HUES6 (cell line): ENCODE results near the gene THSD7B.
"Not testable (repeated sequence)": the region's sequence is repeated elsewhere in the genome, so short reads cannot be mapped to it uniquely, and the experiment has no call there.

Experiments
- H3K27ac ChIP-seq: 2 replicates; pipeline ENCODE4 v1.7.0; 2013; ENCODE audit warnings: low read depth, mild to moderate bottlenecking, low read length, inconsistent platforms
- H3K27me3 ChIP-seq: 2 replicates; pipeline ENCODE4 v1.6.1; 2013; ENCODE audit warnings: low read length; ENCODE audit not compliant: control insufficient read depth, insufficient read depth
- H3K36me3 ChIP-seq: 2 replicates; pipeline ENCODE4 v1.6.1; 2013; ENCODE audit warnings: low read length; ENCODE audit not compliant: control insufficient read depth, insufficient read depth
- H3K4me1 ChIP-seq: 2 replicates; pipeline ENCODE4 v1.6.1; 2013; ENCODE audit warnings: low read length; ENCODE audit not compliant: control insufficient read depth, insufficient read depth
- H3K4me3 ChIP-seq: 2 replicates; pipeline ENCODE4 v1.5.1; 2013; ENCODE audit warnings: low read depth, low read length
- H3K9ac ChIP-seq: one replicate; pipeline ENCODE4 v1.6.1; 2013; ENCODE audit warnings: mild to moderate bottlenecking, low read length
- H3K9me3 ChIP-seq: 2 replicates; pipeline ENCODE4 v1.6.1; 2013; ENCODE audit warnings: low read depth, low read length; ENCODE audit not compliant: control insufficient read depth, insufficient read depth

Gene THSD7B

DNA sequence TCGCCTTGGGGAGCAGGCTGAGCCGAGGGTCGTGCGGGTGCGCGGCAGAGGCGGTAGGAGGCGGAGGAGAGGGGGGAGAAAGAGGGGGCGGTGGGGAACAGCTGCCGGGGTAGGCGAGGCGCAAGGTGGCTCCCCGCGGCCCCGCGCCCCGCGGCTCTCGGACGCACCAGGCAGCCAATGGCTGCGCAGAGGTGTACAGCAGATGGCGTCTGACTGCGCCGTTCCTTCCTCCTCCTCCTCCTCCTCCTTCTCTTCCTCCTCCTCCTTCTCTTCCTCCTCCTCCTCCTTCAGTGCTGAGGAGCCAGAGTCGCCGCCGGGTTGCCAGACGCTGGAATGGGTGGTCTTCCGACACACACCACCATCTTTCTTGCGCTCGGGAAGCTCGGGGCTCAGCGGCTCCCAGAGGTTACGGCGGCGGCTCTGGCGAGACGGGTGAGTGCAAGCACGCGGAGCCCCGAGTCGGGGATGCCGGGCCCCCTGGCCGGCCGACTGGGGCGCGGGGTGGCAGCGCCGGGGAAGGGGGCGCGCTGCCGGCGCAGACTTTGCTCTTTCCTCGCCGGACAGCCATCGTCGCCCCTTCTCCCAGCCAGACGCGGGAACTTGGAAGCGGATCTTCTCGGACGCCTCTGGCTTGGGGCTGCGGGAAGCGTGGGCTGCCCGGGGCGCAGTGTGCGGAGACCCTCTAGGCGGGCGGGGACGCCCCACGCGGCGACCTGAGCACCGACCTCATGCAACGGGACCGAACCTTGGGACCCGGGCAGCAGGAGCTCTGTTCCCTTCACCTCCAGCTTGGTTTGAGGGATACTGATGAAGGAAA is at the start of gene THSD7B:
Gene THSD7B (plus strand): TSS at position 290 of the 817 bp plus-strand sequence. CDS start 116,634 bp downstream, outside the sequence.
- peak within 1 kb of the TSS; percentile 89 for H3K4me3 ChIP-seq
- H3K9ac ChIP-seq = no peak within 1 kb of the TSS
- H3K27me3 ChIP-seq = peaks cover 97% of the 10 kb centered on the region

GRCh38 chr2:136718273-136718672 is 47.1 kb upstream of the THSD7B start:
- Histone ChIP-seq H3K9ac (no peak overlapping the region), H3K9me3 (no peaks in the 10 kb centered on the region), H3K27ac (no peak overlapping the region), H3K4me1 (no peaks in the 10 kb centered on the region), H3K27me3 (no peaks in the 10 kb centered on the region), H3K36me3 (no peaks in the 10 kb centered on the region), H3K4me3 (no peak overlapping the region)

More for the DNA sequence above, at the start of gene THSD7B:
- Histone ChIP-seq H3K36me3 (no peaks in the 10 kb centered on the region), H3K9me3 (no peaks in the 10 kb centered on the region), H3K27ac (no peak within 1 kb of the TSS), H3K4me1 (peaks cover 4% of the 10 kb centered on the region; the same call in 1 of the 2 replicates)

DNA sequence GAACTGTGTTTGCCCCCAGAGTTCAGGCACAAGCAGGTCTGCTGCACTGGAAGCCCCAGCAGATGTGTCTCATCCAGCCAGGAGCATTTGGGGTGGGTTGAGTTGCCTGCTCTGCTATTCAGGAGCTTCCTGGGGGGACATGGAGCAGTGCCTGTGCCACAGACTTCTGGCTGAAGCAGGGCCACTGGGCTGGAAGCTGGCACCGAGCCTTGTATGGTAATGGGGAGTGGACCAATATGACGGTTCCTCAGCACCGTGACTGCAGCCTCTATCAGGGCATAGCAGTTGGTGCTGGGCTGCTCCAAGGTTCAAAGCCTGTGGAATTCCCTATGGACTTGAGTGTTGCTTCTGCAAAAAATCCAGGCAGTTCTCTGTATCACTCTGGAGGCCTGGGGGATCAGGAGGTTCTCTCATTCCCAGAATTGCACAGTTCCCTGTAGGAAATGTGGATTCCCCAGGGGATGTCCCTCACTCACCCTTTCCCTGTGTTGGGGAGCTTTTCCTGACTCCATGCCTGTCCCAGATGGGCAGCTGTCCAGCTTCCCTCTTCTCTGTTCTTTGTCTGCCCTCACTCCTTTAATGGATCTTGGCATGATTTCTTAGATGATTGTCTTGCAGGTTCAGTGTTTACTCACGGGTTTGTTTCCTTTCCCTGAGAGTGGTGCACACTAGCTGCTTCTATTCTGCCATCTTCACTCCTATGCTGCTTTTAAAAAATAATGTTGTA is 37.2 kb upstream of the THSD7B start:
- Histone ChIP-seq H3K27ac (no peak overlapping the region), H3K9ac (no peak overlapping the region), H3K9me3 (no peaks in the 10 kb centered on the region), H3K27me3 (peaks cover 10% of the 10 kb centered on the region; the same call in 1 of the 2 replicates), H3K4me3 (no peak overlapping the region), H3K36me3 (no peaks in the 10 kb centered on the region), H3K4me1 (no peaks in the 10 kb centered on the region)

DNA sequence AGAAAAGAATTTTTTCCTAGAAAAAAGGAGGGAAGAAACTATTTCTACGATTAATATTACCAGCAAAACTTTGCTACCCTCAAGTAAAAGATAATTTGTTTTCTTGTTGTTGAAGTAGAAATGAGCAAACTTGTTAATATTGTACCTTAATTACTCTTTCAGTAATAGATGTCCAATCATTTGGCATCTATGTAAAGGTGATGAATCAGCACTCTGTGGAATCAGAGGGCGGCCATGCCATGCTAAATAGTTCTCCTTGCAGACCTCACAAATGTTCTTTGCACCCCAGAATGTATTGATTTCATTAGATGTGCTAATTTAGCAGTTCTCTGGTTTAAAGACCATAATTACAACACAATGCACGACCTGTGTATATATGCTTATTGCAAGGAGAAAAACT is 29.1 kb upstream of the THSD7B start:
- no peak overlapping the region for H3K4me3 ChIP-seq
- H3K9ac ChIP-seq = no peak overlapping the region
- H3K4me1 ChIP-seq = no peaks in the 10 kb centered on the region
- peaks cover 2% of the 10 kb centered on the region; the same call in 1 of the 2 replicates for H3K27me3 ChIP-seq
- H3K36me3 ChIP-seq = no peaks in the 10 kb centered on the region
- H3K27ac ChIP-seq = no peak overlapping the region
- H3K9me3 ChIP-seq = no peaks in the 10 kb centered on the region

- no peak overlapping the region for H3K9ac ChIP-seq
- no peak overlapping the region for H3K4me3 ChIP-seq
- no peaks in the 10 kb centered on the region for H3K9me3 ChIP-seq
- peaks cover 2% of the 10 kb centered on the region; the same call in 1 of the 2 replicates for H3K27me3 ChIP-seq
- no peaks in the 10 kb centered on the region for H3K4me1 ChIP-seq
- no peaks in the 10 kb centered on the region for H3K36me3 ChIP-seq
- no peak overlapping the region for H3K27ac ChIP-seq
Observed at GRCh38 chr2:136738044-136738443, 27.3 kb upstream of the THSD7B start.

GRCh38 chr2:136741471-136741870 is 23.9 kb upstream of the THSD7B start:
- Histone ChIP-seq H3K27me3 (peaks cover 14% of the 10 kb centered on the region; the same call in 1 of the 2 replicates), H3K9ac (no peak overlapping the region), H3K27ac (no peak overlapping the region), H3K4me1 (no peaks in the 10 kb centered on the region), H3K4me3 (no peak overlapping the region), H3K9me3 (no peaks in the 10 kb centered on the region), H3K36me3 (no peaks in the 10 kb centered on the region)

DNA sequence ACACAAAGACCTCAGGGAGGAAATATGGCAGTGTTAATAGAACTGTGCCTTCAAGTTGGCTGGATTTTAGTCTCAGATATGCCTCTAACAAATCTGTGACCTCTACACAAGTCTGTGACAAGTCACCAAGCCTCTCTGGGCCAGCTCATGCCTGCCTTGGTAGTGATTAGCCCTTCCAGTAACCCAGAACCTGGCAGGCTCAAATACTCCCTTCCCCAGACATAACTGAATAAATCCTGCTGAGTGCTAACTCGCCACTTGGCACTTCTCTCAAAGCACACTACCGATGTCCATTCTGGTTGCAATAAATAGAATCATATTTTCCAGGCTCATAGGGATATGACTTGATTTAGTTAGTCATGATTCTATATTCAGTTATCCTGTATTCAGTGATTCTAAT is 15.3 kb upstream of the THSD7B start:
- Histone ChIP-seq H3K9ac (no peak overlapping the region), H3K27ac (no peak overlapping the region), H3K9me3 (no peaks in the 10 kb centered on the region), H3K27me3 (peaks cover 19% of the 10 kb centered on the region; the same call in 1 of the 2 replicates), H3K4me1 (no peaks in the 10 kb centered on the region), H3K4me3 (no peak overlapping the region), H3K36me3 (no peaks in the 10 kb centered on the region)

DNA sequence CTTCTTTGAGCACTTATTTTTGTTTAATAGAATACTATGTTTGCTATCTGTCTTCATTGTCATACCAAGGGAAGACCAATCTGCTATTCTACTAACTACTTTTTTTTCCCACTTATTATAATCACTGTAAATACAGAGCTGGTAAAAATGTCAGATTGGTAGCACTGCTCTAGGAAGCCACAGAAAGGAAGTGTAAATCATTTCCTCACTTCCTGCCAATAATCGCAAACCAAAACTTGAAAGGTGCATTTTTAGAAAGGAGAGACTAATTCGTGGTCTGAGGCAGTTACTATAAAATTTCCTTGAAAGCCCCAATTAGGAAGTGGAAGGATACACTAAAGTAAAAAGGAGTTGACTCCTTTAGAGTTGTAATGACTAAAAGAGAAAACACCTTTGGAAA is 13.9 kb upstream of the THSD7B start:
- Histone ChIP-seq H3K9me3 (no peaks in the 10 kb centered on the region), H3K27ac (no peak overlapping the region), H3K36me3 (no peaks in the 10 kb centered on the region), H3K9ac (no peak overlapping the region), H3K4me3 (no peak overlapping the region), H3K4me1 (no peaks in the 10 kb centered on the region), H3K27me3 (peaks cover 23% of the 10 kb centered on the region; the same call in 1 of the 2 replicates)

DNA sequence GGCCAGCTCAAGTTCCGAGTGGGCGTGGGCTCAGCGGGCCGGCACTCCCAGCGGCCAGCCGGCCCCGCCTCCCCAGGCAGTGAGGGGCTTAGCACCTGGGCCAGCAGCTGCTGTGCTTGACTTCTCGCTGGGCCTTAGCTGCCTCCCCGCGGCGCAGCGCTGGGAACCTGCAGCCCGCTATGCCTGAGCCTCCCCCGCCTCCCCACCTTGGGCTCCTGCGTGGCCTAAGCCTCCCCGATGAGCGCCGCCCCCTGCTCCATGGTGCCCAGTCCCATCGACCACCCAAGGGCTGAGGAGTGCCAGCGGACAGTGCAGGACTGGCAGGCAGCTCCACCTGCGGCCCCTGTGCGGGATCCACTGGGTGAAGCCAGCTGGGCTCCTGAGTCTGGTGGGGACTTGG is 6.8 kb upstream of the THSD7B start:
- not testable (repeated sequence) for H3K27ac ChIP-seq, H3K36me3 ChIP-seq, H3K9ac ChIP-seq, H3K4me3 ChIP-seq, H3K9me3 ChIP-seq, H3K4me1 ChIP-seq
- H3K27me3 ChIP-seq = peaks cover 62% of the 10 kb centered on the region

GRCh38 chr2:136764452-136765255 is 691 bp upstream of the THSD7B start:
- no peak overlapping the region for H3K27ac ChIP-seq
- H3K27me3 ChIP-seq = peaks cover 96% of the 10 kb centered on the region
- H3K4me3 ChIP-seq = peak overlapping the region; percentile 89
- no peaks in the 10 kb centered on the region for H3K9me3 ChIP-seq
- no peaks in the 10 kb centered on the region for H3K36me3 ChIP-seq
- H3K4me1 ChIP-seq = peaks cover 4% of the 10 kb centered on the region; the same call in 1 of the 2 replicates
- H3K9ac ChIP-seq = no peak overlapping the region
